ACHN (cell line): Measurements from ENCODE around the gene MOGAT2.
"Not testable (repeated sequence)": the region's sequence is repeated elsewhere in the genome, so short reads cannot be mapped to it uniquely, and the experiment has no call there.

Source experiments
- DNase-seq: peaks from one replicate; pipeline ENCODE4 v3.0.0-alpha.2; 2015
- in situ Hi-C: cut with HindIII; loops from 2 replicates; pipeline ENCODE4 v1.10.0; 2017; ENCODE audit warnings: low sequenced_read_pairs, low pct_ligation_motif_present, low pct_unique_long_range_greater_than_20kb

Gene MOGAT2

GRCh38 chr11:75743711-75744563, 26.3 kb downstream of the MOGAT2 start:
- in situ Hi-C loops = no loop called here
- no peak for DNase-seq

GRCh38 chr11:75745807-75746206, 28.2 kb downstream of the MOGAT2 start:
- in situ Hi-C loops = no loop called here
- DNase-seq = no peak

- in situ Hi-C loops, DNase-seq: not testable (repeated sequence)
Observed at GRCh38 chr11:75748729-75749273, 31.2 kb downstream of the MOGAT2 start.

GRCh38 chr11:75754933-75755332, 37.3 kb downstream of the MOGAT2 start:
- in situ Hi-C loops, DNase-seq: not testable (repeated sequence)

DNA sequence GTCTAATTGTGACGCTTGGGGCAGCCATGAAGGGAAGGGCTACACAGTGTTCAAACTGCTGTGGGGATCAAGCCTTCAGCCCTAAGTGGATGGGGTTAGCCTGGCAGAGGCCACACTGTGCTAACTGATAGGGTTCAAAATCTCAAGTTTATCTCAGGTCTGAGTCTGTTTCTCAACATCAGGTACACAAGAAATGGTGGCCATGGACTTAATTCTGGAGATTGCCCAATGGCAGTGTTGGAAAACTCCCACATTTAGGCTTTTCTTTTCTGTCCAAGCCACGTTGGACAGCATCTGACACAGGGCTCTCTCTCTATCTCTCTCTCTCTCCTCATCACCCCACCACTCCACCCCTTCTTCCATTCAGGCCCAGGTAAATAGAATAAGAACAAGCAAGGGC, 40.0 kb downstream of the MOGAT2 start:
- DNase-seq = no peak

GRCh38 chr11:75759832-75760231, 42.2 kb downstream of the MOGAT2 start:
- DNase-seq = no peak
- in situ Hi-C loops = no loop called here

More for the DNA sequence above, 40.0 kb downstream of the MOGAT2 start:
- in situ Hi-C loops = no loop called here

DNA sequence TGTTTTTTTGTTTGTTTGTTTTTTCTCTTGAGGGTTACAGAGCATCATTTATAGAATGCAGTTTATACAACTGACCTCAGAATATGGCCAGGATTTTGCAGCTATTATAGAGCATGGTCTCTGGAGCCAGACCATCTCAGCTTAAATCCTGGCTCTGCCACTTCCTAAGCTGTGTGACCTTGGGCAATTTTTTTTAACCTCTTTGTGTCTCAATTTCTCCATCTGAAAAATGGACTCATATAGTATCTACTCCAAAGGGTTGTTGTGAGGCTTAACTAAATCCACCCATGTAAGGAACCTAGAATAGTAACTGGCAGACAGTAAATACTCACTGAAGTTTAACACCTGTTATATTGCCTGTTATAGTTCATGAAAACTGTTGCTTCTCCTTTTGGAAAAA, 42.6 kb downstream of the MOGAT2 start:
- no peak for DNase-seq
- in situ Hi-C loops = no loop called here

GRCh38 chr11:75760710-75761493, 43.3 kb downstream of the MOGAT2 start:
- in situ Hi-C loops = no loop called here
- peak; percentile 20 for DNase-seq

DNA sequence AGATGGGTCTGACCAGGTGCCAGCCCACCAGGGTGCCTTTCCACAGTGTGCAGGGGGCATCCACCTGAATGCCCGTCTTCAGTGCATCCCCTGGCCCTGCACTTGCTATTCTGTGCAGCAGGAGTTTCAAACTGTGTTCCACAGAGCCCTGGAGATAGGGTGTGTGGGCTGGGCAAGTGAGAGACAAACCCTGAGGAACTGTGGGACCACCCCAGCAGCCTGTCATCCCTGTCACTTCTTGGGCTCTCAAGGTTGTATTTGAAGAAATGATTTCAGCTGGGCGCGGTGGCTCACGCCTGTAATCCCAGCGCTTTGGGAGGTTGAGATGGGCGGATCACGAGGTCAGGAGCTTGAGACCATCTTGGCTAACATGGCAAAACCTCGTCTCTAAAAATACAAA, 44.5 kb downstream of the MOGAT2 start:
- in situ Hi-C loops = no loop called here
- DNase-seq = no peak

DNA sequence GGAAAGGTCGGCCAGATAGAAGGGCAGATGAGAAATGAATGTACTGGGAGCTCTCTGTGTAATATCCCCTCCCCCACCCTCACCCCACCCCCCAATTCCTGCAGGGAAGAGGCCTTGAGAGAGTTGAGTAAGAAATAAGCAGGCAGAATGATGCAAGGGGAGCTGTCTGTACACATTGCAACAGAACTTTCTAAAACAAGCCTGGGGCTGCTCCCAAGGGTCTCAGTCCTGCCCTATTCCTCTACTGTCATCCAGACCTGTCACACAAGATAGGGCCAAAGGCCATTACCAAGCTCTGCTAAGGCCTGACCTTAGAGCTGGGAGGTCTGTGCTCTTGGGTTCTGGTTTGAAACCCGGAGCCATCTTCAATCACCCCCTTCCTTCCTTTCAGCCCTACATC, 45.2 kb downstream of the MOGAT2 start:
- in situ Hi-C loops = no loop called here
- DNase-seq = no peak

- DNase-seq = no peak
- in situ Hi-C loops = no loop called here
Observed at GRCh38 chr11:75763846-75764245, 46.2 kb downstream of the MOGAT2 start.

DNA sequence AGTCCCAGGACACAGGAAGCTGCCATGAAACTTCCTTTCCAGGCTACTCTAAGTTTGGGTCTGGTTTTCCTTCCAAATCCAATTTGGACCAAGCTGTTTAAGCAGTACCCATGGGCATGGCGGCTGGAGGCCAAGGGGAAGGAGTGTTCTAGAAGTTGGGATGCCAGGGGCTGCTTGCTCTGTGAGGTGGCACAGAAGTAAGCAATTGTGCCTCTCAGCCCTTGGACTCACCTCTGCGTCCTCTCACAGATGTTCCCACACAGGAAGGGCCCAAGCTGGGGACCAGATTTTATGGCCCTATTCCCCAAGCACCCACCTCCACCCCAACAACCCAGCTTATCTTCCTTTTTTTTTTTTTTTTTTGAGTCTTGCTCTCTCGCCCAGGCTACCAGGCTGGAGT, 47.5 kb downstream of the MOGAT2 start:
- DNase-seq = no peak
- in situ Hi-C loops = no loop called here

GRCh38 chr11:75766443-75767227, 49.0 kb downstream of the MOGAT2 start:
- in situ Hi-C loops = no loop called here
- no peak for DNase-seq

DNA sequence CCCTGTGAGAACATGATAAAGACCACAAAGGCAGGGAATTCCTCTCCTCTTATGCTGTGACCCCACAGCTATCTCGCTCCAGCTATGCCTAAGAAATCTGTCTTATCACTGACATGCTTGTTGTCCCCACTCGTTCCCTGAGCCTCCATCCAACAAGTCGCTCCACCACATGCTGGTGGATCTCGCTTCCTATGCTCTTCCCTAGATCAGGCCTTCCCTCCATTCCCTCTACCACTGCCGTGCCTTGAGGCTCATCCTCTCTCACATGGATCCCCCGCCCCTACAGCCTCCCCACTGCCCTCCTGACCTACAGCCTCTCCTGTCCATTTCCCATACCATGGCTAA, 49.6 kb downstream of the MOGAT2 start:
- in situ Hi-C loops = no loop called here
- no peak for DNase-seq

DNA sequence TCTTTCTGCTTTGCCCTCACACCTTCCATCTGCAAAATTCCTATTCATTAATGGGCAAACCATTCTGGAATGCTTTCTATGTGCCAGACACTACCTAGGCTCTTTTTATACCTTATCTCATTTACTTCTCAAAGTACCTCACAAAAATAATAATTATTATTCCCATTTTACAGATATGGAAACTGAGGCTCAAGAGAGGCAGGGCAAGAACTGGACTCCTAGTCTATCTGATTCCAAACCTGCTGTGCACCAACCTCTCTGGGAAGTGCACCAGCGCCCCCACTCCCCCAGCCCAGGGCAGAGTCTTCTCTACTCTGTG, 50.1 kb downstream of the MOGAT2 start:
- DNase-seq = no peak
- in situ Hi-C loops = no loop called here

DNA sequence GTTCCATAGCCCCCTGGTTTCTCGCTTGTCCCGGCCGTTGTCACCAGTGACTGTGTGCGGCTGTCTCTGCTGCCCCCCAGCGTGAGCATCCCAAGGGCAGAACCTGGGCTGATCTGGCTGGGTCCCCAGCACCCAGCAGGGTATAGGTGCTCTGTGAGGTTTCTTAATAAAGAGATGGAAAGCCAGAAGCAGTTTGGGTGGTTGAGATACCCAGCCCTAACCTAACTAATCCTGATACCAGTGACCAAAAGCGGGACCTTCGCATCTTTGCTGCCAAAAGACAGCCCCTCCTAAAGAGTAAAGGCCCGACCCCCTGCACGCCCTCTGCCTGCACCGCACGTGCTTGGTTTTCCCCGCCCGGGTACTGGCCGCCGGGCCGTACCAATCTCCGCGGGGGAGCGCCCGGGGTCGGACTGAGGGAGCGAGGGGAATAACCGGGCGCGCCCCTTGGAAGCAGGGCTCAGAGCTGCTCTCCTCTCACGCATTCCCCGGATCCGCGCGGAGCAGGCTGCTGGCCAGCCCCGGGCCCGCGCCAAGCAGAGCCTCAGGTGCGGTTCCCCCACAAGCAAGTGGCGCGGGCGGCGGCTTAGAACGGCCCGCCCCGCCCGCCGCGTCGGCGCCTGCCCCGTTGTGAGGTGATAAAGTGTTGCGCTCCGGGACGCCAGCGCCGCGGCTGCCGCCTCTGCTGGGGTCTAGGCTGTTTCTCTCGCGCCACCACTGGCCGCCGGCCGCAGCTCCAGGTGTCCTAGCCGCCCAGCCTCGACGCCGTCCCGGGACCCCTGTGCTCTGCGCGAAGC, 50.7 kb downstream of the MOGAT2 start, which contains the start of gene DGAT2:
Gene DGAT2 (plus strand): TSS at position 667 of the 797 bp plus-strand sequence. CDS start 214 bp downstream, outside the sequence.
- peak; percentile 45 for DNase-seq
- in situ Hi-C loops = no loop called here

DNA sequence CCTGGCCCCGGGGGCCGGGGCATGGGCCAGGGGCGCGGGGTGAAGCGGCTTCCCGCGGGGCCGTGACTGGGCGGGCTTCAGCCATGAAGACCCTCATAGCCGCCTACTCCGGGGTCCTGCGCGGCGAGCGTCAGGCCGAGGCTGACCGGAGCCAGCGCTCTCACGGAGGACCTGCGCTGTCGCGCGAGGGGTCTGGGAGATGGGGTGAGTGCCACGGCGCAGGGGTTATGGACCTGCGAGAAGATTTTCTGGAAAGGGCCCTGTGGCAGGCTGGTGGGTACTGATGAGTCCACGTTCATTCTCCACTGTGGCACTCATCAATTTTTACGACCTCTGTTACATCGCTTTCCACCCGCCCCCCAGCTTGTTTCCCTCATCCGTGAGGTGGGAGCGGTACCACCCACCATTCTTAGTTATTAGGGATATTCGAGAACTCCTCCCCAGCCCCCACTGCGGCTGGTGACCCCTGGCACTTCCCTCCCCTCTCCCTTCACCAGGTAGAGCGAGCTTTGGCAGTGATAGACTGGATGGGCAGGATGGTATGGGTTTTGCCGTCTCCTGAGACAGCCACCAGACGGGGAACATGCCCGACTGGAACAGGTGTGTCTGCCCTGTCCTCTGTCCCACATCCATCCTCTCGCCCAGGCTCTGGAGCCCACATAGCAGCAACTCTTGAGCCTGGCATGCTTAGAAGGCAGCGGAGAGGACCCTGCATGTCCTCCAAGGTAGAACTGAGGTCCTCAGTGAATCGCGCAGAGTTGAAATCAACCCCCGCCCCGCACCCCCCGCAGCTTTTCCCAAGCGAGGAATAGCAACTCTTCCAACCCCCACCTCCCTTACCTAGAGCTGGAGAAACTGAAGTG, 51.5 kb downstream of the MOGAT2 start:
- no peak for DNase-seq
- in situ Hi-C loops = no loop called here
